Endodermal cell (in vitro differentiated cells): ENCODE data around the gene DYNC1H1. TPM values are rescaled to one million over a fixed set of nuclear protein-coding genes. Genes with fewer than 3 reads are reported as not detected.

Experiments
- DNase-seq: peaks from one replicate; pipeline ENCODE4 v3.0.0-alpha.2; 2017
- H3K27ac ChIP-seq: 2 replicates; pipeline ENCODE4 v1.5.1; 2013; ENCODE audit warnings: mild to moderate bottlenecking, low read depth, low read length, moderate library complexity
- H3K27me3 ChIP-seq: 2 replicates; pipeline ENCODE4 v1.6.1; 2013; ENCODE audit warnings: mild to moderate bottlenecking, low read length, moderate library complexity; ENCODE audit not compliant: insufficient read depth, control insufficient read depth, poor library complexity, severe bottlenecking
- H3K36me3 ChIP-seq: 2 replicates; pipeline ENCODE4 v1.7.0; 2013; ENCODE audit warnings: mild to moderate bottlenecking, low read length, moderate library complexity; ENCODE audit not compliant: control insufficient read depth, insufficient read depth
- H3K4me1 ChIP-seq: one replicate; pipeline ENCODE4 v1.7.0; 2013; ENCODE audit warnings: low read length; ENCODE audit not compliant: control insufficient read depth, insufficient read depth
- H3K4me3 ChIP-seq: 2 replicates; pipeline ENCODE4 v1.5.1; 2013; ENCODE audit warnings: mild to moderate bottlenecking, low read length, moderate library complexity
- H3K9ac ChIP-seq: 2 replicates; pipeline ENCODE4 v1.6.1; 2013; ENCODE audit warnings: mild to moderate bottlenecking, low read length, moderate library complexity; ENCODE audit not compliant: poor library complexity, severe bottlenecking; ENCODE audit errors: extremely low read depth
- H3K9me3 ChIP-seq: 2 replicates; pipeline ENCODE4 v1.6.1; 2013; ENCODE audit warnings: mild to moderate bottlenecking, low read length, moderate library complexity; ENCODE audit not compliant: control insufficient read depth
- H3K27ac Mint-ChIP-seq: 2 replicates; pipeline ENCODE4 v1.8.0; 2020; ENCODE audit warnings: mixed read lengths
- H3K27me3 Mint-ChIP-seq: 2 replicates; pipeline ENCODE4 v1.8.0; 2021; ENCODE audit warnings: mild to moderate bottlenecking, mixed read lengths; ENCODE audit not compliant: insufficient read depth
- H3K36me3 Mint-ChIP-seq: 2 replicates; pipeline ENCODE4 v1.8.0; 2020; ENCODE audit warnings: low read depth, mixed read lengths
- H3K4me1 Mint-ChIP-seq: 2 replicates; pipeline ENCODE4 v1.8.0; 2020; ENCODE audit warnings: mixed read lengths
- H3K4me3 Mint-ChIP-seq: 2 replicates; pipeline ENCODE4 v1.8.0; 2020; ENCODE audit warnings: mild to moderate bottlenecking, moderate library complexity, mixed read lengths
- H3K9me3 Mint-ChIP-seq: 2 replicates; pipeline ENCODE4 v1.8.0; 2020; ENCODE audit warnings: mild to moderate bottlenecking, mixed read lengths
- WGBS, 2 experiments: methylation state at CpG; one replicate each; pipeline versions ENCODE4 v1.1.5 to v1.1.7; 2013; ENCODE audit warnings: missing lambda C conversion rate in 2 of 2, mixed read lengths in 1 of 2; ENCODE audit not compliant: insufficient coverage in 1 of 2, insufficient read length in 1 of 2; 5-methylcytosine and 5-hydroxymethylcytosine counted together
- total RNA-seq, 2 donors: library from RNA; stranded (reverse); fragmentation: NEBNext Ultra II Directional in 1 of 2; extraction: Animal tissue kit (Norgen Biotek cat#: 25700) in 1 of 2; gene quantifications; 2 replicates in 1 of 2; 3 replicates in 1 of 2; pipeline ENCODE4 v1.2.1, GENCODE V29; 2021
- TF ChIP-seq, protein P1 (sequence below): fragments of 200-600 bp; sonication (generic); conservative IDR thresholded peaks from 2 replicates; pipeline ENCODE4 v1.5.0; 2021; ENCODE audit warnings: antibody characterized with exemption, mild to moderate bottlenecking

DYNC1H1 gene
- total RNA-seq, 2 donors from 2014 or later: 438 to 443 TPM

DNA sequence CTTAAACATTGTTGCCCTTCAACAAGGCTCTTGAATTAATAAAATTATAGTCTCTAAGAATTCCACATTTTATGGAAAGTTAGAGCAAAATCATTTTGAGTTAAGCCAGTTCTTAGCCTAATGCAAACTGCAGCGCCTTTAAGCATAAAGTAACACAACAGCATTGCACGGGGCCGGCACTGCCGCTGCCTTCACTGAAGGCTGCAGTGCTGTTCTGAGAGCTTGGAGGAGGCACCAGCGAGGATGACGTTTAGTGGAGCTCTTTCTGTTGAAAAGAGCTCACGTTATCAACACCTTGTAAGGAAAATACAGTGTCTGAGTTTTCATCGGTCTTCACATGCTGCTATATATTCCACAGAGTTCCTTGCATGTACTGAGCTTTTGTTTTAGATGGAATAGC lies 38.3 kb upstream of the DYNC1H1 start:
- no peaks in the 10 kb centered on the region for H3K4me1 ChIP-seq
- no peak overlapping the region for H3K4me3 ChIP-seq
- peaks cover 26% of the 10 kb centered on the region for H3K36me3 ChIP-seq
- peaks cover 28% of the 10 kb centered on the region for H3K36me3 Mint-ChIP-seq
- H3K9me3 ChIP-seq: no peaks in the 10 kb centered on the region
- H3K9me3 Mint-ChIP-seq: no peaks in the 10 kb centered on the region
- no peaks in the 10 kb centered on the region for H3K27me3 Mint-ChIP-seq
- no peaks in the 10 kb centered on the region for H3K4me1 Mint-ChIP-seq
- TF ChIP-seq, protein P1, sequence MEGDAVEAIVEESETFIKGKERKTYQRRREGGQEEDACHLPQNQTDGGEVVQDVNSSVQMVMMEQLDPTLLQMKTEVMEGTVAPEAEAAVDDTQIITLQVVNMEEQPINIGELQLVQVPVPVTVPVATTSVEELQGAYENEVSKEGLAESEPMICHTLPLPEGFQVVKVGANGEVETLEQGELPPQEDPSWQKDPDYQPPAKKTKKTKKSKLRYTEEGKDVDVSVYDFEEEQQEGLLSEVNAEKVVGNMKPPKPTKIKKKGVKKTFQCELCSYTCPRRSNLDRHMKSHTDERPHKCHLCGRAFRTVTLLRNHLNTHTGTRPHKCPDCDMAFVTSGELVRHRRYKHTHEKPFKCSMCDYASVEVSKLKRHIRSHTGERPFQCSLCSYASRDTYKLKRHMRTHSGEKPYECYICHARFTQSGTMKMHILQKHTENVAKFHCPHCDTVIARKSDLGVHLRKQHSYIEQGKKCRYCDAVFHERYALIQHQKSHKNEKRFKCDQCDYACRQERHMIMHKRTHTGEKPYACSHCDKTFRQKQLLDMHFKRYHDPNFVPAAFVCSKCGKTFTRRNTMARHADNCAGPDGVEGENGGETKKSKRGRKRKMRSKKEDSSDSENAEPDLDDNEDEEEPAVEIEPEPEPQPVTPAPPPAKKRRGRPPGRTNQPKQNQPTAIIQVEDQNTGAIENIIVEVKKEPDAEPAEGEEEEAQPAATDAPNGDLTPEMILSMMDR: no peak
- H3K4me3 Mint-ChIP-seq: no peak overlapping the region
- H3K27ac Mint-ChIP-seq: no peak overlapping the region
- DNase-seq: no peak
- no peaks in the 10 kb centered on the region for H3K27me3 ChIP-seq
- H3K9ac ChIP-seq: no peak overlapping the region
- H3K27ac ChIP-seq: no peak overlapping the region
- 94 to 95% methylated on average over 7 to 8 of the region's 8 CpGs for WGBS, 2 experiments

DNA sequence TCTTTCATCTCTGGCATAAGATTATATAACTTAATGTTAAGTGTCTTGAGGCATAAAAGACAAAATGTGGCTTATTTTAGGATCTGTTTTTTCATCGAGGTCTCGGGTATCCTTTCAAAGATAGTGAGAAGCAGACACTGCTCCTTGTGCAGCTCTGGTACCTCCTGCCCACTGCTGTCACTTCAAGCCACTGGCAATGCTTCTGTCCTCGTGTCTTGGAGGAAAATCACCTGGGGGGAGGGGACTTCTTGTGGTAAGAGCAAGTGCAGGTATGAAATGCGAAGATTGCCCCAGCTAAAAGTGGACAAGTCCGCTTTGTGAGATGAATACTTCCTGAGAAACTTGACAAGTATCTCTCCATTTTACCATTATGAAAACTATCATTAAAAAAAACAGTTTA lies 37.8 kb upstream of the DYNC1H1 start:
- no peaks in the 10 kb centered on the region for H3K9me3 Mint-ChIP-seq
- H3K27me3 ChIP-seq: no peaks in the 10 kb centered on the region
- no peak overlapping the region for H3K27ac ChIP-seq
- H3K36me3 ChIP-seq: peaks cover 21% of the 10 kb centered on the region
- H3K27me3 Mint-ChIP-seq: no peaks in the 10 kb centered on the region
- no peaks in the 10 kb centered on the region for H3K4me1 ChIP-seq
- no peak overlapping the region for H3K4me3 ChIP-seq
- no peak overlapping the region for H3K27ac Mint-ChIP-seq
- 96 to 100% methylated on average over 1 to 5 of the region's 5 CpGs for WGBS, 2 experiments
- no peak overlapping the region for H3K4me3 Mint-ChIP-seq
- TF ChIP-seq, protein P1: no peak
- no peaks in the 10 kb centered on the region for H3K4me1 Mint-ChIP-seq
- H3K9me3 ChIP-seq: no peaks in the 10 kb centered on the region
- no peak for DNase-seq
- H3K9ac ChIP-seq: no peak overlapping the region
- peaks cover 23% of the 10 kb centered on the region for H3K36me3 Mint-ChIP-seq

DNA sequence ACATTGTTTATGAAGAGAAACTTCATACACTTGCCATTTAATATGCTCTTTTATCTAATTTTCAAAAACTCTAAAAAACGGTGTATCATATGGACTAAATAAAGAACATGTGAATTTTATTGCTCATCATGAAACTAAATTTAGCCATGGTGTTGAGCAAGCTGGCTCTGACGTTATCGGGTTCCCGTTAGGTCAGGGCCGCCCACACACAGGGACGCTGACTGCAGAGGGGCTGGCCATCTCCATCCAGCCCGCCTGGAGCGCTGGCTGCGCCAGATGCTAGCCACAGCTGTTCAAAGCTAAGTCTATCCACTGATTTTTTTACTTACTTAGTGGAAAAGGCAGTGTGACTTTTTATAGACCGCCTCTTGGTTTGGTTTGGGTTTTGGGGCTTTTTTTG lies 36.5 kb upstream of the DYNC1H1 start:
- no peak overlapping the region for H3K4me3 ChIP-seq
- Mint-ChIP-seq H3K36me3 (peaks cover 17% of the 10 kb centered on the region), H3K4me1 (peaks cover 1% of the 10 kb centered on the region), H3K27me3 (no peaks in the 10 kb centered on the region), H3K9me3 (no peaks in the 10 kb centered on the region), H3K4me3 (no peak overlapping the region), H3K27ac (no peak overlapping the region)
- WGBS, 2 experiments: 93 to 95% methylated on average over 7 to 10 of the region's 10 CpGs
- H3K9me3 ChIP-seq: no peaks in the 10 kb centered on the region
- no peaks in the 10 kb centered on the region for H3K27me3 ChIP-seq
- peaks cover 17% of the 10 kb centered on the region for H3K36me3 ChIP-seq
- no peak for DNase-seq
- H3K4me1 ChIP-seq: no peaks in the 10 kb centered on the region
- TF ChIP-seq, protein P1: no peak
- no peak overlapping the region for H3K27ac ChIP-seq
- H3K9ac ChIP-seq: no peak overlapping the region
